GM18861 (cell line): Measurements from ENCODE around the gene WNT2B.
"Not testable (repeated sequence)": the region's sequence is repeated elsewhere in the genome, so short reads cannot be mapped to it uniquely, and the experiment has no call there.

Source experiments
- ATAC-seq: cut with Tn5 transposase; IDR thresholded peaks from one replicate; pipeline ENCODE4 v1.9.1; 2021; ENCODE audit not compliant: unreplicated experiment

The WNT2B gene

DNA sequence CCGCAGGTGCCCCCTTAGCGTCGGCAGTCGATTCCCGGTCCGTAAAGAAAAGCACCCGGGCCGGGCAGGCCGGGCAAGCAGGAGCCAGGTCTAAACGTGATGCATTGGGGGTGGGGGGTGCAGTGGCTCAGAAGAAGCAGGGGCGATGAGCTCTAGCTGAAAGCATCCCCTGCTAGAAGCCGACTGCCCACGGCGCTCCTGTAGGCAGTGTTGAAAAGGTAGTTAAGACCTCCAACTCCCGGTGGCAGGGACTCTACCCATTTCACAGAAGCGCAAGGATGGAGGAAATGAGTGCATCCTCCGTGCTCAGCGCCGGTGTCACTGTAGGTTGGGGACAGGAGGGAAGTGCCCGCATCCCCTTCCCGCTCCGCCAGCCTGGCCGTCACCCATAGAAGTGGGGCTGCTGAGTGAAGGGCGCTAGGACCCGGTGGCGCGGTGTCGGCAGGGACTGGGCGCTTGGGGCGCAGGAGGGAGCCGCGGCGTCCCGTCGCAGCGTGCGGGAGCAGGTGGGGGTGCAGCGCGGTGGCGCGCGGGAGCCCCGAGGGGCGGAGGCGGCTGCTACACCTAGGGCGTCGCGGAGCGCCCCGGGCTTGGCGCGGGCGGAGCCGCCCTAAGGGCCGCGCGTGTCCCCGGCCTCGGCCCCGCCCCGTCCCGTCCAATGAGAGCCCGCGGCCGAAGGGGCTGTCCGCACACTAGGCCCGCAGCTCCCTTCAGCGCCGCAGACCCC lies at the start of gene WNT2B:
TSS of gene WNT2B (plus strand) at position 688 of the 727 bp plus-strand sequence. CDS start 298 bp downstream, outside the sequence.
- ATAC-seq: no peak

GRCh38 chr1:112460615-112461014 lies 48.1 kb upstream of the WNT2B start:
- ATAC-seq: no peak

DNA sequence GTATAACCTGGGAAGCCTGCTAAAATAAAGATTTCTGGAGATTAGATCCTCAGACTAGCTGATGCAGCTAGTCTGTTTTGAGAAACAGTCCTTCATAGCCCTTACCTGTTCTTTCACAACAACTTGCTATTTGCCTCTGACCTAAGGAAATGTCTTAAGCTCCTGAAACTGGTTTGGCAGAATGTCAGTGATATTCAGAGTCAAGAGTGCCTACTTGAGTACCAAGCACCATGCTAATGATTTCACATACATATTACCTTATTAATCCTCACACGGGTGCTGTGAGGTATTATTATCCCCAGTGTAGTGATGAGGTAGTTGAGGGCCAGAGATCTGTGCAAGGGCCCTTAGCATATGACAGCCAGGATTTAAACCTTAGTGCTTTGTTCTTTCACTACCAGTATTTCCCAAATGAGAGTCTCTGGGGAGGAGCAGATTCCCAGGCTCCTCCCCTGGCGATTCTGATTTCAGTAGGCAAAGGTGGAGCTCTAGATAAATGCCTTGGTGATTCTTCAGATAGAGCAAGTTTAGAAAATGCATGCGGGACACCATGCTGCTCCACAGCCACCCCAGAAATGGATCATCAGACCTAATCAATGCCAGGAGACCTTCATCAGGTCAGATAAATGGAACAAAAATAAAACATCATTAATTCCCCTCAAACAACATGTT lies 47.4 kb upstream of the WNT2B start:
- no peak for ATAC-seq

- ATAC-seq: no peak
These were observed 45.8 kb upstream of the WNT2B start for GRCh38 chr1:112462953-112463279.

GRCh38 chr1:112464501-112464900 lies 44.3 kb upstream of the WNT2B start:
- no peak for ATAC-seq

GRCh38 chr1:112465122-112465521 lies 43.6 kb upstream of the WNT2B start:
- ATAC-seq: no peak

DNA sequence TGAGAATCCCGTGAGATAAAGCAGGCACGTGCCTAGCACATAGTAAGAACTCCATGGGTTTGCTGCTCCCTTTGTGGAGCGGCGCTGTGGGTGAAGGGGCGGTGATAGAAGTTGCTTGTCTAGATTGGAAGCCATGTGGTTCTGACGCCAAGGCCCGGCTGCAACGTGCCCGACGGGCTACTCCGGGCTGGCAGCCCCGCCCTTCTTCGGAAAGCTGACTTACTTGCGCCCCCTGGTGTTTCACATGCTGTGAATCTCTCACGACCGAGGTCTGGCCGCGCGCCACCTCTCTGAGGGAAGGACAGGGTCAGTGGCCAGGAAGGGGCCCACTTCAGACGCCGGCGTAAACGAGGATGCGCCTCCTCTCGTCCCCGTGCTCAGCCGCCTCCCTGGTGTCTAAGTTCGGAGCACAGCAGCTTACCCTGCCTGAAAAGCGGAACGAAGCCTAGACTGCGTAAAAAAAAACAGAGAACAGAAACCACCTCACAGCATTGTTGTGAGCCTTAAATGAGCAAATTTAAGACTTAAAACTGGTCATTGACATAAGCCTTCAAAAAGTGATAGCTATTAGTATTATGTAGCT lies 42.6 kb upstream of the WNT2B start:
- peak; percentile 87 for ATAC-seq

- ATAC-seq: not testable (repeated sequence)
These were observed 38.4 kb upstream of the WNT2B start for GRCh38 chr1:112470324-112470723.

DNA sequence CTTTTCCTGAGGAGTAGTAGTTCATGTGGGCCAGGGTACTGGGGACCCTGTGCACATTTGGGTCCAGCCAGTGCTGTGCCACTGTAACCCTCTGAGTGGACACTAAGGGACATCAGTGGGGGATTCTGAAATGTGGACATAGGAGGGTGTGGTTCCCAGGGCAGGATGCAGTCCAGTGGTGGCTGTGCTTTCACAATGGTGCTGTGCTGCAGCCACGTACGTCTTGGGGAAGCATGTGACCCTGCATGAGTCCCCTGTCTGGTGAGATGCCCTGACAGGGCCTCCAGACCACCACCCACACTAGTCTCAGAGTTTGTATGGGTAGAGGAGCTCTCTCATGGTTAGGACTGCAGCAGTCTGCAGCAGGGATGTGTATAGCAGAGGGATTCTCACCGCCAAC lies 37.8 kb upstream of the WNT2B start:
- no peak for ATAC-seq

DNA sequence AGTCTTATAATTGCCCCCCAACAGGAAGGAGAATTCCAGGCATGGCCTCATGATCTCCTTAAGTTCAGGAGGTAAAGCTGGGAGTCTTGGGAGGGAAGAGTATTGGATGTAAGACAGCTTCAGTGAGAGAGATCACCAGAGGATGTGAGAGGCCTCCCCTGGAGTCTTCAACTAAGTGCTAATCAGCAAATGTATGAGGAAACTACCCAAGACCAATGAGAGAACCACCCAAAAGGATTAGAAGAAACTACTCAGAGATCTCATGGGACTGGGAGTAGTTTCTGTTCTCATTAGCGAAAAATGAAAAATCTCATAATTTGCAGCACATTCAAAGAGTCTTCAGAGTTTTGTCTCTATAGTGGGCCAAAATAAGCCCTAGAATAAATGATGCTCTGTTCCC lies 36.6 kb upstream of the WNT2B start:
- no peak for ATAC-seq

GRCh38 chr1:112477550-112477949 lies 31.2 kb upstream of the WNT2B start:
- no peak for ATAC-seq

- ATAC-seq: no peak
These were observed 30.5 kb upstream of the WNT2B start for GRCh38 chr1:112478314-112478713.

- ATAC-seq: not testable (repeated sequence)
These were observed 22.7 kb upstream of the WNT2B start for GRCh38 chr1:112486063-112486462.

GRCh38 chr1:112487686-112488085 lies 21.1 kb upstream of the WNT2B start:
- not testable (repeated sequence) for ATAC-seq

- no peak for ATAC-seq
These were observed 20.6 kb upstream of the WNT2B start for GRCh38 chr1:112488141-112488540.

DNA sequence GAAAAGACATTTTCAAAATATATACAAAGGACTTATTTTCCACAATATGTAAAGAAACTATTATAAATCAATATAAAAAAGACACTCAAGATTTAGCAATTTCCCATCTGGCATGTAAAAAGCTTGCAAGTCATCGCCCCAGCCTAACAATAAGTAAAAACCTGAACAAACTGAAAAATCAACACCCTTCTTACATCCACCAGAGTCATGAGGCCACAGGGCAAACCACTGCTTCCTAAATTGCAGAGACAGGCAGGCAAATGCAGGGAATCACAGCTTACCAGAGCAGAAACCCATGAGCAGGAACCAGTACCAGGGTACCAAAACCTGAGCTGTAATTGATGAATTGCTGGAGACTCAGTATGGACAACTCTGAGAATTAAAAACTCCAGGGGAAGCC lies 16.7 kb upstream of the WNT2B start:
- no peak for ATAC-seq

- no peak for ATAC-seq
These were observed 15.4 kb upstream of the WNT2B start for GRCh38 chr1:112493351-112493750.

DNA sequence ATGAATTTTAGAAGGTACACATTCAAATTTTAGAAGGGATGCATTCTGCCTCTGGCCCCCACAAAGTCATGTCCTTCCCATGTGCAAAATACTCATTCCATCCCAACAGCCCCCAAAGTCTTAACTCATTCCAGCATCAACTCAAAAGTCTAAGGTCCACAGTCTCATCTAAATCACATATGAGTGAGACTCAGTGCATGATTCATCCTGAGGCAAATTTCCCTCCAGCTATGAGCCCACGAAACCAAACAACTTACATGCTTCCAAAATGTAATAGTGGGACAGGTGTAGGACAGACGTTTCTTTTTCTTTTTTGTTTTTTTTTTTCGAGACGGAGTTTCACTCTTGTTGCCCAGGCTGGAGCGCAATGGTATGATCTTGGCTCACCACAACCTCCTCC lies 12.5 kb upstream of the WNT2B start:
- ATAC-seq: no peak

GRCh38 chr1:112501810-112502641 lies 6.7 kb upstream of the WNT2B start:
- no peak for ATAC-seq

GRCh38 chr1:112502826-112503225 lies 5.9 kb upstream of the WNT2B start:
- ATAC-seq: no peak

- ATAC-seq: no peak
These were observed 4.6 kb upstream of the WNT2B start for GRCh38 chr1:112504001-112504660.
